ENCODE data around the gene NUP35. TPM values are rescaled to one million over a fixed set of nuclear protein-coding genes. Genes with fewer than 3 reads are reported as not detected.
A peak's percentile ranks its signal among the peaks of the same experiment; 100 is the strongest.

The NUP35 gene
- 42.0 TPM for total RNA-seq

GRCh38 chr2:183124222-183124956 lies at the start of gene NUP35:
NUP35 (plus strand) TSS chr2:183124443; CDS start chr2:183124458, 15 bp downstream.
- no peak for FAIRE-seq
- peak; percentile 47 to 61 for DNase-seq (ENCODE audit: low spot score in 2 of 2)

- FAIRE-seq (no peak), DNase-seq (ENCODE audit: low spot score in 2 of 2) (peak in 1 of 2 donors; percentile 30)
These were observed 46.1 kb upstream of the NUP35 start for GRCh38 chr2:183078163-183078463.

GRCh38 chr2:183078464-183079138 lies 45.6 kb upstream of the NUP35 start, which contains the start of gene DUSP19:
DUSP19 (plus strand) TSS chr2:183078747; CDS start chr2:183078934, 187 bp downstream.
- peak; percentile 72 to 75 for DNase-seq (ENCODE audit: low spot score in 2 of 2)

GRCh38 chr2:183079139-183079775 lies 45.0 kb upstream of the NUP35 start:
- FAIRE-seq, result no peak
- no peak for DNase-seq (ENCODE audit: low spot score in 2 of 2)

More at GRCh38 chr2:183078464-183079138, 45.6 kb upstream of the NUP35 start, which contains the start of gene DUSP19:
- peak; percentile 82 for FAIRE-seq

GRCh38 chr2:183081911-183082310 lies 42.3 kb upstream of the NUP35 start:
- DNase-seq (ENCODE audit: low spot score in 2 of 2) (no peak), FAIRE-seq (no peak)

GRCh38 chr2:183088061-183088460 lies 36.2 kb upstream of the NUP35 start:
- FAIRE-seq, result no peak

GRCh38 chr2:183089192-183089851 lies 34.9 kb upstream of the NUP35 start:
- FAIRE-seq (no peak), DNase-seq (ENCODE audit: low spot score in 2 of 2) (no peak)

More at GRCh38 chr2:183088061-183088460, 36.2 kb upstream of the NUP35 start:
- DNase-seq (ENCODE audit: low spot score in 2 of 2), result no peak

GRCh38 chr2:183091318-183091953 lies 32.8 kb upstream of the NUP35 start:
- DNase-seq (ENCODE audit: low spot score in 2 of 2) (no peak), FAIRE-seq (no peak)

- no peak for DNase-seq (ENCODE audit: low spot score in 2 of 2)
These were observed 32.3 kb upstream of the NUP35 start for GRCh38 chr2:183091954-183092345.

GRCh38 chr2:183093857-183094657 lies 30.2 kb upstream of the NUP35 start:
- DNase-seq (ENCODE audit: low spot score in 2 of 2) (no peak), FAIRE-seq (no peak)

More at GRCh38 chr2:183091954-183092345, 32.3 kb upstream of the NUP35 start:
- FAIRE-seq, result no peak

GRCh38 chr2:183105402-183106134 lies 18.7 kb upstream of the NUP35 start:
- DNase-seq (ENCODE audit: low spot score in 2 of 2) (no peak), FAIRE-seq (no peak)

- FAIRE-seq (no peak), DNase-seq (ENCODE audit: low spot score in 2 of 2) (no peak)
These were observed 11.7 kb upstream of the NUP35 start for GRCh38 chr2:183112577-183112976.

GRCh38 chr2:183113630-183114029 lies 10.6 kb upstream of the NUP35 start:
- DNase-seq (ENCODE audit: low spot score in 2 of 2) (no peak), FAIRE-seq (no peak)

- FAIRE-seq (no peak), DNase-seq (ENCODE audit: low spot score in 2 of 2) (no peak)
These were observed 7.0 kb upstream of the NUP35 start for GRCh38 chr2:183117226-183117625.

GRCh38 chr2:183123117-183123958 lies 905 bp upstream of the NUP35 start:
- FAIRE-seq (no peak), DNase-seq (ENCODE audit: low spot score in 2 of 2) (no peak)

- no peak for FAIRE-seq
- no peak for DNase-seq (ENCODE audit: low spot score in 2 of 2)
These were observed 353 bp upstream of the NUP35 start for GRCh38 chr2:183123959-183124221.

- no peak for DNase-seq (ENCODE audit: low spot score in 2 of 2)
- FAIRE-seq, result no peak
These were observed 663 bp downstream of the NUP35 start for GRCh38 chr2:183124957-183125255.

GRCh38 chr2:183125659-183126341 lies 1.6 kb downstream of the NUP35 start:
- no peak for FAIRE-seq

More at GRCh38 chr2:183125659-183126341, 1.6 kb downstream of the NUP35 start:
- DNase-seq (ENCODE audit: low spot score in 2 of 2), result no peak
